Activated CD4-positive, alpha-beta T cell treated with anti-CD3 and anti-CD28 coated beads, Interleukin-2, Interleukin-6, amounts not matched to agents 100 ng/mL and 50 ng/mL, durations not matched to agents 16 hours and 8 hours (primary cell): Measurements from ENCODE around the gene TMEM255B.
"Not testable (repeated sequence)": the region's sequence is repeated elsewhere in the genome, so short reads cannot be mapped to it uniquely, and the experiment has no call there.

Source experiments
- DNase-seq: peaks from one replicate; pipeline ENCODE4 v3.0.0-alpha.2; 2020

The TMEM255B gene

GRCh38 chr13:113770441-113770840 is 11.4 kb downstream of the TMEM255B start:
- DNase-seq, result no peak

DNA sequence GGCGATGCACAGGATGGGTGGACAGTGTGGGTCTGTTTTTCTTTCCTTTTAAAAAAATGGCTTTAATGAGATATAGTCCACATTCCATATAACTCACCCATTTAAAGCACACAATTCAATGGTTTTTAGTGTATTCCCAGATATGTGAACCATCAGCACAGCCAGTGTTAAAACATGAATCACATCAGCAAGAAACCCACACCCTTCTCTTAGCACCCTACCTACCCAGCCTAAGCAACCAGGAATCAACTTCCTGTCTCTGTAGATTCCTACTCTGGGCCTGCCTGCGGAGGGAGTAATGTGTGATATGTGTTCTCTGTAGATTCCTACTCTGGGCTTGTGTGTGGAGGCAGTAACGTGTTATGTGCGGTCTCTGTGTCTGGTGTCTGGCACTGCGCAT is 11.9 kb downstream of the TMEM255B start:
- no peak for DNase-seq

GRCh38 chr13:113771709-113772331 is 12.8 kb downstream of the TMEM255B start:
- DNase-seq, result peak; percentile 60

GRCh38 chr13:113774177-113775107 is 15.4 kb downstream of the TMEM255B start:
- DNase-seq, result no peak

GRCh38 chr13:113775451-113776145 is 16.6 kb downstream of the TMEM255B start:
- no peak for DNase-seq

DNA sequence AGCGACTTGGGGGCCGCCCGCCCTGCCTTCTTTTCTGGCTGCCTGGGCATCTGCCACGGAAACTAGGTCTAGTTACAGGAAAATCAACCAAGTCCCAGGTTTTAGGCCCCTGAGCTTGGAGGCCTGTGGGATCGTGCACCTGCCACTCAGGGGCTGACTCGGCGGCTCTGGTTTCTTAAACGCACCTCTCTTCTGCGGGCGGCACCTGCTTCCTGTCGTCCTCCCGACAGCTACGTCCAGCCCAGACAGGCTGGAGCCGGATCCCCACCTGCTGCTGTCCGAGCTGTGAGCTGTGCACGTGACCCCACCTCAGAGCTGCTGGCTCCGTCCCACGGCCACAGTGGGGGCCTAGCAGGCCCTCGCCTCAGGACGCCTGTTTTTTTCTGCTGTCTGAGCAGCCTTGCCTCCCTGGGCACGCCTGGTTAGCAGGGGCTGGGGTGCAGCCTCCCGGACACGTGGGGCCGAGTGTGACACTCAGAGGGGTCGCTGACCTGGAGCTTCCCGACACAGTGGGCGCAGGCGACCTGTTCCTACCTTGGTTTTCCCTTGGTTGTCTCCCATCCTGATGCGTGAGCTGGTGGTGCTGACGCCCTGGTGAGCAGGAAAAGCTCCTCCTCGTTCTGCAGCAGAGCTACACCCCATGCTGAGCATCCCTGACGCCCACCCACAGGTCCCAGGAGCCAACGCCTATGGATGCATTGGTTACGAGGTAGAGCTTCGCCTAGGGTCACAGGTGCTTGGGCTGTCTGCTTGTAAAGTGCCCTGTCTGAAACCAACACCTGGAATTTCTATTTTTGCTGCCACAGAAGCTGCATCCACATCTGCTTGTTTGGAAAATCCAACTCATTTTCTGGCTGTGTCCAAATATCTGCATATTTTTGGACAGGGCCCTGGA is 17.5 kb downstream of the TMEM255B start:
- no peak for DNase-seq

DNA sequence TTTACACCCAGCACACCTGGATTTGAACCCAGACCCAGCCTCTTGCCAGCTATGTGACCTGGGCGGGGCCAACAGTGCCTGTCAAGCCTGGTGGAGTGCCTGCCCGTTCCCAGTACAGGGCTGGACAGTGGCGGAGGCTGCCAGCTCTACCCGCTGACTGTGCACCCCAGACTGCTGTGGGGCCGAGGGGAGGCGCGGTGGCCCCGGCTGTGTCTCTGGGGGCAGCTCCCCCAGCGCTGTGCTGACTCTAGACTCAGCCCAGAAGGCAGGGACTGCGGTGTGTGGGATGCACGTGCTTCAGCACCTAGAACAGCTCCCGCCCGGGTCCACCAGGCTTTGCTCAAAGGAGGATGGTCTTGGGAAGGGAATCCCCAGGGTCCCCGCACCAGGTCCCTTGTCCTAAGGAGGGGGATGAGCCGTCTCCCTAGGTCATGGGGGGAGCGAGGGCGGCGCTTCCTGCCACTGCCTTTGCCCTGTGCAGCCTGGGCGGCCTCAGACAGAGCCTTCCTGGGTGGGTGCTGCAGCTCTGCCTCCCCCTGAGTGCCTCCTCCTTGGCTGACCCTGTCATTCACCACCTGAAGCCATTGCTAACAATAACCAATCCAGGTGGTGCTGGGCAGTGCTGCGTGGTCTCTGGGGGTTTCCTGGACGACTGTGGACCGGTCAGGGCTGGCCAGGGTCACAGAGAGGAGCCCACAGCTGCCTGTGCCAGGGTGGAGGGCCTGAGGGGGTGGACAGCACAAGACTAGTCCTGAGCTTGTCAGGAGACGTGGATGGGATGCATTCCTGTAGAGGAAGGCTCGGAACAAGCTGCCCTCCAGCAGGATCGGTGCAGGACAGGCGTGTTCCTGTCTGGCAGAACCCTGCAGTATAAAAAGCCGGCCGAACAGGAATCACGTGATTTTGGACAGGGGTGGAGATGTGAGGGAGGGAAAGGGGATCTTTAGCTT is 18.6 kb downstream of the TMEM255B start:
- DNase-seq, result no peak

DNA sequence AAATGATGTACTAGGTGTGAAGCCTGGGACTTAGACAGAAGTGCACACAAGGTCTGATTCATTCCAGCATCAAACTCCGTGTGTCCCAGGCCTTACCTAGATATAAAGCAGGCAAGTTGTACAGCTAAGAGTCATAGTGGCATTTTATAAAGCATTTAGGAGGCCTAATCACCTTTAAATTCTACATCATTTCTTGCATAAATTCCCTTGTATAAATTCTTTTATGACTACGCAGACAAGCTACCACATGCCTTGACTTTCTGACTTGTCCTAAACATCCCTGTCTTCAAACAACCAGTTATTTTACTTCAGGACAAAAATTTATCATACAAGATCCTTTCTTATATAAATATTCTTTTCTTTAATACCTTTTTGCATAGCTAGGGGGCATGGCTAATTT is 22.5 kb downstream of the TMEM255B start:
- DNase-seq, result no peak

DNA sequence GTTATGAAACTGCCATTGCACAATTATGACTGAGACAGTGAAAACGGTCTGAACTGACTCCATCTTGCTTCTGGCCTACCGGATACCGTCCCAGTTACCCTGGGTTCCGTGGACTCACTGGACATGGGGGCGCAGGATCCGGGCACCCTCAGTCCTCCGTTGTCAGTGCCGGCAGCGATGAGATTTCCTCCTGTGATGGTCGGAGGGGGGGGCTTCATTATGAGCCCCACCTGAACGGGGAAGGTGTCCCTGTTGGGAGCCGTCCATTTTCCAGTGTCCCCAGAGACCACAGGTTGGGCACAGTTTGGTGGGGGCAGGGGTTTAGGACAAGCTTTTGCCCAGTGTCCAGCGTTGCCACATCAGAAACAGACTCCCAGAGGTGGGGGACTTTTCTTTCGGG is 23.4 kb downstream of the TMEM255B start:
- no peak for DNase-seq

DNA sequence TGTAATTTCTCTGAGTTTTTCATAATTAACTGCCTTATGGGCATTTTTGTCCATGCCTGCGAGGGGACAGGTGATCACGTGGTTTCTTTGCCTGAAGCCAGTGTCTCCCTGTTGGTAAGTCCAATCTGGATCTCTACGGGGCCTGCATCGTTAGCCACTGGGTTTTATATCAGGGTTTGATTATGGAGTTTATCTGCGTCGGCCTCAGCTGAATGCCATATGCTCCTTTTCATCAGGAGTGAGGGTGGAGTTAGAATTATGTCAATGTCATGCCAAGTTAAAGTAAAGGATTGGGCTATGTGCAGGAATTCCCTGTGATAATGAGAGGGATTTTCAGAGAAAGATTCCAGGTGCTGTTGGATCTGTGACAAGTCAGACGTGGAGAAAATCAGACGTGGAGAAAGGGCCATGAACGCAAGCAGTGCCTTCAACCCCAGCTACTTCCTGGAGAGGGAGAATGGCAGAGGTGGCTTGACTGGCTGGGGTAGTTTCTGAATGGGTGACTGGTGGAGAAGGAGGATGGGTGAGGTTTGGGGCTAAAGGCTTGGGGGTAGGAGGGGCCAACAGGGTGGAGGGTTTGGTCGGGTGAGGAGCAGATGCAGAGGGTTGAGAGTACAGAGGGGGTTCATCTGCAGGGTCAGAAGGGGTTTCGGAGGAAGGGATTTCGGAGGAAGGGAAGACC is 24.3 kb downstream of the TMEM255B start:
- DNase-seq, result no peak

GRCh38 chr13:113783966-113784644 is 25.1 kb downstream of the TMEM255B start:
- no peak for DNase-seq

GRCh38 chr13:113784645-113785024 is 25.6 kb downstream of the TMEM255B start:
- no peak for DNase-seq

- peak; percentile 23 for DNase-seq
Observed at GRCh38 chr13:113785051-113786010, 26.3 kb downstream of the TMEM255B start.

GRCh38 chr13:113786262-113786841 is 27.3 kb downstream of the TMEM255B start:
- DNase-seq, result no peak

- no peak for DNase-seq
Observed at GRCh38 chr13:113787694-113788093, 28.7 kb downstream of the TMEM255B start.

- no peak for DNase-seq
Observed at GRCh38 chr13:113788413-113789135, 29.5 kb downstream of the TMEM255B start.

DNA sequence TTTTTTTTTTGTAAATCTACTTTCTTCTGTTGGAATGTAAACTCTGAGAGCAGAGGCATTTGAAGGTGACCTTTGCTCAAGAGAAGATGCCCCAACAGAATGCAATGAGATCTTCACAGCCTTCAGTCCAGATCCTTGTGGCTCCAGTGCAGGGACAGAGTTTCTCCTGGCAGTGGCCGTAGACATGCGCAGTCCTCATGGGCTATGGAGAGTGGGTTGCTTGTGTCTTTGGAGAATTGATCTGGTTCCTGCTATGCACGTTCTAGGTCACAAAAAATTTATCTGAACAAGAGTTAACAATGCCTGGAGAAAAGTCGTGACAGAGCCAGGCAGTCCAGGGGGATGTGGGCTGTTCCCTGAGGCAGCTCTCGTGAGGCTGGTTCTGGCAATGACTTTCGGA is 30.1 kb downstream of the TMEM255B start:
- no peak for DNase-seq

DNA sequence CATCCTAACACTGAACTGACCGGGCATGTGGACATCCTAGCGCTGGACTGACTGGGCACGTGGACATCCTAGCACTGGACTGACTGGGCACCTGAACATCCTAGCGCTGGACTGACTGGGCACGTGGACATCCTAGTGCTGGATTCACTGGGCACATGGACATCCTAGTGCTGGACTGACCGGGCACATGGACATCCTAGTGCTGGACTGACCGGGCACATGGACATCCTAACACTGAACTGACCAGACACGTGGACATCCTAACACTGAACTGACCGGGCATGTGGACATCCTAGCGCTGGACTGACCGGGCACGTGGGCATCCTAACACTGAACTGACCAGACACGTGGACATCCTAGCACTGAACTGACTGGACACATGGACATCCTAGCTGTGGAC is 30.9 kb downstream of the TMEM255B start:
- not testable (repeated sequence) for DNase-seq
